Limb (tissue), 2 donors: ENCODE data around the gene CPHXL2.

ENCODE experiments used
- DNase-seq, 2 donors: peaks; one replicate each; pipeline ENCODE4 v3.0.0-alpha.2; 2016; ENCODE audit errors: extremely low spot score in 2 of 2

CPHXL2 gene

DNA sequence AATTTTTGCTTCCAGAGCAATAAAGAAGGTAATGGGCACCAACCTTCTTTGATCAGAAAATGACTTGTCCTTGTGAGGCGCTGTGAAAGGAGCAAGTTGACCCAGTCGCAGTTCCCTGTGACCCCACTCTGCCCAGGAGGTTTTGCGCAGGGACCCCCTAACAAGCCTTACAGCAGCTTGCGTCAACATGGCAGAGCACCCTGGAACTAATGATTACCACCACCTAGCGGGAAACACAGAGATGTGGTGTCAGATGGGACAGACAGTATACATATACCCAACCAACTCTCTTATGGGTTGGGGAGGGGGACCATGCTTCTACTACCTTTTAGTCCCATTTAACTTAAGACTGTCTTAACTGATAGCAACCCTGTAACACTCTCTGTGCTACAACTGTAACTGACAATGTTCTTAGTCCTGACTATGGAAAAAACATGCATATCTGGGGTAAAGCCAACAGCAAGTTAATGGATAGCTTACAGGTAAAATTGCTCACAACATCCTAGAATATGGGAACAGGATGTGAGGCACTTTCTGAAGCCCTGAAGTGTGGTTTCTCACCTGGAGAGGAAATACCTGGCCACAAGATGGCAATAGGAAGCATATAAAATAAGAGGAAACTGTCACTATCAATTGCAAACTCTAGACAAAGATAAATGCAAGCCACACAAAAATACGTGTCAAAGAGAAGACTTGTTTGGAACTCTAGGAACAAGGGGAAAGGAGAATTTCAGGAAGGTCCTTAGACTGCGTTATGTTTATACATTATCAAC is 32.4 kb downstream of the CPHXL2 start:
- no peak for DNase-seq

DNA sequence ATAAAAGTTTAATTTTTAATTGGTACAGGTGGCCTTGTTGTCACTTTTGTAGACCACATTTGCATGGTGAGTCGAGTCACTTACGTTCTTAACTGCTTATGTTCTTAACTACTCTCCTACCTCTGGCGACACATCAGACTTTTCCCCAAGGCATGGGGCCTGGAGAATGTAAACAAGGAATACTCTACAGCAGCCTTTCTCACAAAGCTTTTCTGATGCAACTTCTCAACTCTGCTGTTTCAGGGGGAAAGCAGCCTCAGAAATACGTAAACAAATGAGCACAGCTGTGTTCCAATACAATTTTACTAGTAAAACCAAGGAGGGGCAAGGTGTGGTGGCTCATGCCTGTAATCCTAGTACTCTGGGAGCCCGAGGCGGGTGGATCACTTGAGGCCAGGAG is 36.2 kb downstream of the CPHXL2 start:
- no peak for DNase-seq

DNA sequence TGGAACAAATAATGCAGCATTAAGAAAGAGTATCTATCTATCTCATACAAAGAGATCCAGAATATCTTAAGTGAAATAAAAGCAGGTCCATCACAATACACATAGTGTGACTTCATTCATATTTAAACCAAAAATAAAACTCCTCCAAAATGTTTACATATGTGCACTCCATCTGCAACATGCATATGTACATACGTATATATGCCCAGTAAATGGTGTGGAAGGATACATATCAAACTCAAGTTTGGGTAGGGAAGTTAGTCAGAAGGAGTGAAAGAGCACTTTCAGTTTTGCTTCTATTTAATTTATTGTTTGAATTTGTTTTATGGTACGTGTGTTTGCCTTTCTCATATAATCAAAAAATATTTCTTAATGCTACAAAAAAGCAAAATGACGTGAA is 41.8 kb downstream of the CPHXL2 start:
- DNase-seq: no peak

DNA sequence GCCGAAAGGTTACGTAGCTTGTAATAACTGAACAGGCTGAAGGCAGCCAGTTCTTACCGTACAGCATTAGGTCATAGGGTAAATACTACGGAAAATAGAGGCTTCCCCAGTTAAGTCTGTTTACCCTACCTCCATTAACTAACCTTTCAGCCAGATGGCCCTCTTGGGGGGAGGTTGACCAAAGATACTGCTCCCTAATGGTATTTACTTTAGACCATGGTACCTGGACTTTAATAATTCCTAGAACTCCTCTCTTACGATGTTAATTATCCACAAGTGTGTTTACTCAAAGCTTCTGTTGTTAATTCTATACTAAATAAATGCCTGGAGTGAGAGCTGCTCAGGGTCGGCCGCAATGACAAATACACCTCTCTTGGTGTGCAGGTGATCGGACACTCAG is 44.0 kb downstream of the CPHXL2 start:
- DNase-seq: no peak

DNA sequence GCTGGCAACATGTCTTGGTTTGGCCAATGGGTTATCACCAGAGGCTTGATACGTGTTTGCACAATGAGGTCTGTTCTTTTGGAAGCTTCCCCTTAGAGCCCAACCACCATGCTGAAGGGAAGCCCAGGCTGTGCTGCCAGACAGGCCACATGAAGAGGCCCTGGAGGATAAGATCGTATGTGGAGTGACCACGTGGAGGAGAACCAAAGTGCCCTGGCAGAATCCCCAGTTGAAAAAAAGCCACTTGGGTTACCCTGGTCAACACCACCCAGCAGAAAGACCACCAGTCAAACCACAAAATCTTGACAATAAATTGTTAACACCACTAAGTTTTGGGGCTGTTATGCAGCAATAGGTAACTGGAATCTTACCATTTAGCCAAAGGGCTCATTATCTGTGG is 46.8 kb downstream of the CPHXL2 start:
- DNase-seq: no peak

DNA sequence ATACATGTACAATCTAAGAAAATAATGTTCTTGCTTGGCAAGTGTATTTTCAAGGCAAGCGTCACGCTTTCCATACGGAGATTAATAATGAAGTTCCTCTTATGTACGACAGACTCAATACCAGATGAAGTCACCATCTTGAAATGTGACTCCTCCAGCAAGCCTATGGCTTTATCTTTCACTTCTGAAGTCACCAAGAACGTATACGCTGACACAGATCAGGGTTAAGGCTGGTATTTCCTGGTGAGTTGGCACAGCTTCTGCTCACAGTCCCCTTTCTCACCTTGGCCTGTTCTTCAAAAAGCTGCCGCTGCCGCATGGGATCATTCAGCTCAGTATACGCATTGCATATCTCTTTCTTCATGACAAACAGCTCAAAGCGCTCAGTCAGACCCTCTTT is 47.7 kb downstream of the CPHXL2 start:
- no peak for DNase-seq

DNA sequence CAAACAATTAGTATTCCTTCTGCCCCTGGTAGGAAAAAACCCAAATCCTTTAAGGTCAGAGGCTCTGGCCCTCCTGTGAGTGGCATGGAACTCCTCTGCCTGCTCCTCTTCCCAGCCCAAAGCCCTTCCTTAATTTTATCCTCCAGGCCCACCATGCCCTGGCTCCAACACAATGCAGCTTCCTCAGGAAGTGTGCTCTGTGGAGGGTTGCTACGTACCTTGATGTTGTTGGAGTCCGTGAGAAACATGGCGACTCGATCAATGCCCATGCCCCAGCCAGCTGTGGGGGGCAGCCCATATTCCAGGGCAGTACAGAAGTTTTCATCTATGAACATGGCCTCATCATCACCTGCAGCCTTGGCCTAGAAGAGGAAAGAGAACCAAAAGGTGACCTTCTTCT is 48.5 kb downstream of the CPHXL2 start:
- no peak for DNase-seq

DNA sequence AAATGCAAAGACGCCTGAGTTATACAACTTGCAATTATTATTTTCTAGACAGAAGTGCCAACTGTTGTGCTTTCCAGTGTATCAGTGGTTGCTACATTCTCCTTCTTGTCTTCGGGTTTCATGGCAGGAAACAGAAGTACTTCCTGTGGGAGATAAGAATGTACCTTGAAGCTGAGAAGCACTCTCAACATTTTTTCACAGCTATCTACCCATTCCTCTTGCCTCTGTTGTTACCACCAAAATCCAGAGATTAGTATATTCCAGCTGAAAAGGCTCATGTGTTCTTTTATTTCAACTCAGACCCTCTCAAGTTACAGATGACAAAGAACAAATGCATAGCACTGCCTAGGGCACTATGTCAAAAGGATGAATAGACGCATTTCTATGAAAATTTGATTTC is 49.0 kb downstream of the CPHXL2 start:
- DNase-seq: no peak

DNA sequence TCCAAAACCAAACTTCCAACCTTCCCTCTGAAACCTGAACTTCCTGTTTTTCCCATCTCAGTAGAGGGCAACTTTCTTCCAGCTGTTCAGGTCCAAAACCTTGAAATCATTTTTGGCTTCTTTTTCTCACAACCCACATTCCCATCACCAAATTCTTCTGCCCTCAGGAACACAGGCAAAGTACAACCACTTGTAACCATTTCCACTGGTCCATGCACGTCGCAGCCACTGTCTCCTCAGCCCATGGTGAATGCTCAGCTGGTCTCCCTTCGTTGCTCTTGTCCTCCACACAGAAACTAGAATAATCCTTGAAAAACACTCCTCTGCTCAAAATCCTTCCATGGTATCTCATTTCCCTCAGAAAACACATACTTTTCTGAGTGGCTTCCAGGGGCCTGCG is 50.0 kb downstream of the CPHXL2 start:
- no peak for DNase-seq

DNA sequence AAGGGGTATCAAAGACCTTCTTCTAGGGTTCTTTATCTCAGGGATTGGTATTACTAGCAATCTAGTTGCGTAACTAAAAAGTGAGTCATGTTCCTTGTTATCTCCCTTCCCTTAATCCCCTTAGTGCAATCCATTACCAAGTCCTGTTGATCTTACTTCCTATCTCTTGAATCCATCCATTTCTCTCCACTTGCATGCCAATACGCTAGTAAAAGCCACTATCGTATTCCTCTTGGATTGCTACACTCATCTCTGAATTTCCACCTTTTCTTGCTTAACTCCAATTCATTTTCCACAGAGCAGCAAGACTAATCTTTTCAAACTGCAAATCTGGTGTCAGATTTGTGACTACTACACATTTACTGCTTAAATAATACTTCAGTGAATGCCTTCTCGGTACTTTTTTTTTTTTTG is 51.9 kb downstream of the CPHXL2 start:
- DNase-seq: no peak

DNA sequence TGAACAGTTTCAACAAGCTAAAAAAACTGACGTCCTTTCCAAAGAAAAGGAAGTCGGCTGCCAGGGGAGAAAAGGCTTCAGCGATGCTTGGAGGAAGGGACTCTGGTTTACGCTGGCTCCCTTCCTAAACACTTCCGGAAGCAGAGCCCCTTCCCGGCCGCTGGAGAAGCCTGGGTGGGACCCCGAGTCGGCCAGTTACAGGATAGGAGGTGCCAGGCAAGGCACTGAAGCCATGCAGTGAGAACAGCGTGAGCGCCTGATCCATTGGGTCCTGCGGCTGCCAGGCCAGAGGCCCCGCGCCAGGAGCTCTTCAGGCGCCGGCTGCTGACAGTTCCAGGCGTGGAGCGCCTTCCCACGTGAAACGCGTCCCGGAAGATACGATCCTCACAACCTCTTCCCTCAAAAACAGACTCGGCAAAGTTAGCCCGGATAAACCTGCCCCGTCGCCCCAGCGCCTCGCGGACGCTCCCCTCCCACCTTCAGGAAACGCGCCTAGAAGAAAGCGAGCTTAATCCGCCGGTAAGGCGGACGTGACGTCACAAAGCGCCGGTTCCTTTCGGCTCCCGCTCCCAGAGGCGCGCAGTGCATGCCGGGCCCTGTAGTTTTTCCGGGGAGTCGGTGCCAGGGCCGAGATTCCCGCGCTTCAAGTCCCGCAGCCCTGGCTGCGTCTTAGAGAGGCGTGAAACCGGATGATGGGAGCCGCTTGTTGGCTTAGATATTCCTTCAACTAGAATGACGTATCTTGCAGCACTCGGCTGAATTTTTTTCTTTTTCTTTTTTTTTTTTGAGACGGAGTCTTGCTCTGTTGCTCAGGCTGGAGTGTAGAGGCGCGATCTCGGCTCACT is 53.8 kb downstream of the CPHXL2 start, which contains the start of gene ADAT1:
Gene ADAT1 (minus strand): TSS at position 521 of the 845 bp plus-strand sequence. CDS start 2,482 bp downstream, outside the sequence.
- DNase-seq: peak; percentile 97 to 98

DNA sequence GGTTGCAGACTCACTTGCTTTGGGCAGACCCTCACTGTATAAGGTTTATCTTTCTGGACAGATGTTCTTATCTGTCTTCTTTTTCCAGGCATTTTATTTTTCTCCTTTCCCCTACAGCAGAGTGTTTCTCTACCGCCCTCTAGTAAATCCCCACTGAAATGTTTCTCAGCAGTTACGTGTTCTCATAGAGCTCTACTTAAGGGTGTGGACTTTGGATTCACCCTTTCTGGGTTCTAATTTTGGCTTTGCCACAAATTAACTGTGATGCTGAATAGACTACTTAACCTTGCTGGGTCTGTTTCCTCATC is 55.7 kb downstream of the CPHXL2 start:
- DNase-seq: peak in 1 of 2 donors; percentile 58

DNA sequence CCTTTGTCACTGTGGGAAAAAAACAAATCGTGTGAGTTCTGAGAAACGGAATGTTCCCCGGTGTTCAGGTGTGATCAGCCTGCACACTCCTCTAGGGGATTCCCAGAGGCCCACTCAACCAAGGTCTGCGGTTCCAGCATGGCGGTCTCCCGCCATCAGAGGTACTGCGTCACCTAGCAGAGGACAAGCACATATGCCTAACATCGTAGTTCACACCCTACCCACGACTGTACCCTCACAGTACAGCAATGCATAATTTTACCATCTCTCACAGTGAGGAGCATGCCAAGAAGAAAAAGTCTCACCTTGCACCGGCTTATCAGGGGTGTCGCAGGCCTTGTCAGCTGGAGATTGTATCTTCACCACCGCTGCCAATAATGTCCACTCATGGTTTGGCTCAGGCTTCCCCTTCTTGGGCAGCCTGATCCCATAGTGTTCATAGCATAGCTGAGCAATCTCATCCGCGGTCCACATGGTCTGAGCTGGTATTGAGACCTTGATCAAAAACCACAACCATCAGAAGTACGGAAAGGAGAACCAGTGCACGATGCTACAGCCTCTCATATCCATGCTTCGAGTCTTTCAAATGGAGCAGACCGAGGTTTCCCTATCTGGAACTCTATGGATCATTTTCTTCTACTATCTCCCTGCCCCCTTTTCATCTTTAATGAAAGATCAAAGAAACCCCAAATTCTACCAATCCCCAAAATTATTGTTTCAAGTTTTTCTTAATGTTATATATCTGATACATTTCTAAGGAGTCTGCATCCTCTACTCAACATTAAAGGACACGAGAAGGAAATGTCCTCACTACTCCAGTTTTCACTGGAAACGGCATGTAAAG is 56.3 kb downstream of the CPHXL2 start:
- DNase-seq: no peak

DNA sequence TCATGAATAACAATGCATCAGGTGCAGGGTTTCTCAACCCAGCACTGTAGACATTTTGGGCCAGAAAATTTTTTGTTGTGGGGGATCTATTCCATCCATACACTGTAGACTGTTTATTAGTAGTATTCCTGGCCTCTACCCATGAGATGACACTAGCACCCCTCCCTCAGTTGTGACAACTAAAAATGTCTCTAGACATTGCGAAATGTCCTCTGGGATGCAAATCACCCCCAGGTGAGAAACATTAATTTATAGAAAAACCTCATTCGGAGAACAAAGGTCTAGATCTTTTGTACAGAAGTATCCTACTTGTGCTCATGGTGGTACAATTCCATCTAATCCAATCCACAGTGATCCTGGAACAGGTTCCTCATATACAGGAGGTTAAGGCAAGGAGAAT is 58.0 kb downstream of the CPHXL2 start:
- DNase-seq: no peak

DNA sequence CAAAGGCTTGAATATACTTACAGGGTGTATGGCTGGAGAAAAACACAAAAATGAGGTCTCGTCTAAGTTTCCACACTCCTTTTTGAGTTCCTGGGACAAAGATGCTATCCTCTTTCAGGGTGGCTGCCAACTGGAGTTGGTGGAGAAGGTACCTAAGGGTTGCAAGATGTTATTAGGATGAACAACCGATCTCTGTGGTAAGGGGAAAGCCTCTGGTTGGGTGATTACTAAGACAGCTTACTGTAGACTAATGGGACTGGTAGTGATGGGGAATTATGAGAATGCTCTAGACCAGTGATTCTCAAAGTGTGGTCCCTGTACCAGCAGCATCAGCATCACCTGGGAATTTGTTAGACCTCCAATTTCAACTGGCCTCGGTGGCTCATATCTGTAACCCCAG is 59.7 kb downstream of the CPHXL2 start:
- no peak for DNase-seq

DNA sequence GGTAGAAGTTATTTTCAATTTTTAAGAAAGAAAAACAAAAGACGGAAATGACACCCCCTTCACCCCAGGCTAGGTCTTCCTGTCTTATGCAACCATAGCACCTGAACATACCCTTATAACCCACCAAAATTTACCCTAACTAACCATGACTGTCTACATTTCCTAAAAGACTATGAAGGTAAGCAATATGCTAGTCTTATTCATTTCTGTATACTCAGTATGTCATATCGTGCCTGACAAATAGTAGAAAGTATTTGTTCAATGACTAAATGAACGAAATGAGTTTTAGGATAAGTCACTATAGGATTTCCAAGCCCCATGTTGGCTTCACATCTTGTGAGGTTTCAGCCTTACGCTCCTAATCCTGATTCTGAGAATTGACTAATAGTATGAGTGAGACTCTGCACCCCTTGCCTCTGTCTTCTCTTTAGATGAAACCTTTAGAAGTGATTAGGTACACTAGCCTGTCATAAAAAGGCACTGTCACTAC is 60.2 kb downstream of the CPHXL2 start:
- no peak for DNase-seq

DNA sequence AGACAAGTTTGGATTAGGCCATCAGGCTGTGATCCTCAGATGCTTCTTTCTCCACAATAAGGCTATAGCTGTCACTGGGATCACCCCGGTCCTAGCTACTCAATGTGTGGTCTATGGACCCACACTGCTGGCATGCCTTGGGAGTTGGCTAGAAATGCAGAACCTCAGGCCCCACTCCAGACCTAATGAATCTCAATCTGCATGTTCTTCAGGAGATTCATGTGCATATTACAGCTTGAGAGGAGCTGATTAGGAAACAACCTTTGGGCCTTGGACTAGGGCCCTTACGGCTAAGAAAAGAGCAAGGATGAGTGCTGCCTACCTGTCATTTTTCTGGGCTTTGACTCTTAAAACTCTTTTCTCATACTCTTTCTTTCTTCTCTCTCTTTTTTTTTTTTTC is 61.2 kb downstream of the CPHXL2 start:
- DNase-seq: no peak

DNA sequence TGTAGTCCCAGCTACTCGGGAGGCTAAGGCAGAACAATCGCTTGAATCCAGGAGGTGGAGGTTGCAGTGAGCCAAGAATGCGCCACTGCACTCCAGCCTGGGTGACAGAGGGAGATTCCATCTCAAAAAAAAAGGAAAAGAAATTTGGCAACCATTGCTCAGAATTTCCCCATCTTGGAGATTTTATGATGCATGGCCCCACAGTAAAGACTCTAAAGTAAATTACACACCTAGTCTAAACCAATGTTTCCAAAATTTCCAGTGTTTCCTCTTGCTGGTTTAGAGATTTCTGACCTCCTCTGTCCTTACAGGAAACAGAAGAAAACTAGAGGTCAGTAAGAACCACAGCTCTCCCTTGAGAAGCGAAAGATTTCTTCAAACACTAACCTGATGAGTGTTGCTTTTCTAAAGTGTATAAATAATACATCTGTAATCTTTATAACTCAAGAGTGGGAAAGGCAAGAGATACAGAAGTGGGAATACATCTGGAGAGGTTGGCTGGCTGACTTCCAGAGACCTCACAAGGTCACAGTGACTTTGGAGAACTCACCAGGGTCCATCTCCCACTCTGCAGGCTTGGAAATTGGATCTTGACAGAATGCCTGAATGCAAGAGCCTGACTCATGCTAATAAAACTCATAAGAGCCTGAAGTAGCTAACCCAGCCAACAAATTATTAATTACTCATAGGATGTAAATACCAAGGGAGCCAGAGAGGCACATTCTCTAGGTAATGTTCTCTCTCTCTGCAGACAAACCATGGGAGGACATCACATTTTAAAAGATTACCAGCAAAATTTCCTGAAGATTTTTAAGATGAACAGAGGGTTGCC is 62.5 kb downstream of the CPHXL2 start:
- DNase-seq: no peak
